ENCODE measurements around the gene DAPK2.
A peak's percentile ranks its signal among the peaks of the same experiment; 100 is the strongest.

The DAPK2 gene

GRCh38 chr15:64024172-64025050 lies 21.9 kb downstream of the DAPK2 start:
- H3K36me3 ChIP-seq, result peaks cover 37% of the 10 kb centered on the region
- H3K9me3 ChIP-seq, result no peaks in the 10 kb centered on the region
- peak overlapping the region; percentile 84 for H3K27ac ChIP-seq
- H3K4me3 ChIP-seq (ENCODE audit: low read depth in 1 of 2, low read length in 1 of 2), result peak overlapping the region; percentile 24 to 35
- TF ChIP-seq CTCF (IDR thresholded peaks at IDR 0.05), result no peak
- peaks cover 36 to 59% of the 10 kb centered on the region in 2 experiments for H3K4me1 ChIP-seq (ENCODE audit: control insufficient read depth in 1 of 2, insufficient read depth in 1 of 2, low read depth in 1 of 2, low read length in 1 of 2)
- no peaks in the 10 kb centered on the region for H3K27me3 ChIP-seq

- no peak for TF ChIP-seq CTCF (IDR thresholded peaks at IDR 0.05)
- H3K27me3 ChIP-seq, result no peaks in the 10 kb centered on the region
- H3K4me3 ChIP-seq (ENCODE audit: low read depth in 1 of 2, low read length in 1 of 2), result no peak overlapping the region
These were observed 23.1 kb downstream of the DAPK2 start for GRCh38 chr15:64023220-64023619.

GRCh38 chr15:64022571-64022970 lies 23.7 kb downstream of the DAPK2 start:
- H3K36me3 ChIP-seq, result peaks cover 41% of the 10 kb centered on the region
- H3K4me1 ChIP-seq (ENCODE audit: control insufficient read depth in 1 of 2, insufficient read depth in 1 of 2, low read depth in 1 of 2, low read length in 1 of 2), result peaks cover 36 to 59% of the 10 kb centered on the region in 2 experiments
- TF ChIP-seq CTCF (IDR thresholded peaks at IDR 0.05), result no peak
- no peaks in the 10 kb centered on the region for H3K27me3 ChIP-seq
- no peaks in the 10 kb centered on the region for H3K9me3 ChIP-seq
- peak overlapping the region; percentile 84 for H3K27ac ChIP-seq
- H3K4me3 ChIP-seq (ENCODE audit: low read depth in 1 of 2, low read length in 1 of 2), result no peak overlapping the region

More at GRCh38 chr15:64023220-64023619, 23.1 kb downstream of the DAPK2 start:
- Histone ChIP-seq H3K9me3 (no peaks in the 10 kb centered on the region), H3K27ac (peak overlapping the region; percentile 84), H3K4me1 (ENCODE audit: control insufficient read depth in 1 of 2, insufficient read depth in 1 of 2, low read depth in 1 of 2, low read length in 1 of 2) (peaks cover 36 to 59% of the 10 kb centered on the region in 2 experiments), H3K36me3 (peaks cover 41% of the 10 kb centered on the region)

- H3K4me1 ChIP-seq (ENCODE audit: control insufficient read depth in 1 of 2, insufficient read depth in 1 of 2, low read depth in 1 of 2, low read length in 1 of 2), result peaks cover 23 to 49% of the 10 kb centered on the region in 2 experiments
- H3K36me3 ChIP-seq, result peaks cover 41% of the 10 kb centered on the region
- H3K27me3 ChIP-seq, result no peaks in the 10 kb centered on the region
- no peak for TF ChIP-seq CTCF (IDR thresholded peaks at IDR 0.05)
- H3K4me3 ChIP-seq (ENCODE audit: low read depth in 1 of 2, low read length in 1 of 2), result no peak overlapping the region
- no peaks in the 10 kb centered on the region for H3K9me3 ChIP-seq
- H3K27ac ChIP-seq, result no peak overlapping the region
These were observed 26.5 kb downstream of the DAPK2 start for GRCh38 chr15:64019764-64020163.

GRCh38 chr15:64017591-64018163 lies 28.6 kb downstream of the DAPK2 start:
- TF ChIP-seq CTCF (IDR thresholded peaks at IDR 0.05), result no peak
- no peaks in the 10 kb centered on the region for H3K9me3 ChIP-seq
- H3K4me1 ChIP-seq (ENCODE audit: control insufficient read depth in 1 of 2, insufficient read depth in 1 of 2, low read depth in 1 of 2, low read length in 1 of 2), result peaks cover 17 to 43% of the 10 kb centered on the region in 2 experiments
- no peak overlapping the region for H3K4me3 ChIP-seq (ENCODE audit: low read depth in 1 of 2, low read length in 1 of 2)
- peak overlapping the region; percentile 19 for H3K27ac ChIP-seq
- H3K36me3 ChIP-seq, result peaks cover 38% of the 10 kb centered on the region
- no peaks in the 10 kb centered on the region for H3K27me3 ChIP-seq
